ENCODE results near the gene NECTIN2. TPM values are rescaled to one million over a fixed set of nuclear protein-coding genes. Genes with fewer than 3 reads are reported as not detected.

NECTIN2 gene
- total RNA-seq, 1 donor from 2014 or later: 0.35 TPM

GRCh38 chr19:44812142-44812718 lies 33.9 kb upstream of the NECTIN2 start:
- Mint-ChIP-seq H3K27ac (no peak overlapping the region), H3K4me3 (no peak overlapping the region), H3K27me3 (peaks cover 19% of the 10 kb centered on the region), H3K36me3 (ENCODE audit: low read depth) (no peaks in the 10 kb centered on the region), H3K9me3 (no peaks in the 10 kb centered on the region), H3K4me1 (peaks cover 4% of the 10 kb centered on the region)
- ChIA-PET POLR2A (interaction anchor here (0.6 to 1.0 kb wide), 2 partner anchors 8 to 162 kb away, joined by 3 to 4 read pairs; no protein-coding TSS in a partner anchor), CTCF (no interaction called here)
- DNase-seq: no peak
- intact Hi-C loops (cut with micrococcal nuclease): no loop called here
- ATAC-seq (ENCODE audit: low read depth): no peak
- no peak for TF ChIP-seq CTCF (IDR thresholded peaks at IDR 0.05)

GRCh38 chr19:44813070-44813840 lies 32.8 kb upstream of the NECTIN2 start:
- Mint-ChIP-seq H3K27ac (no peak overlapping the region), H3K4me1 (peaks cover 4% of the 10 kb centered on the region), H3K27me3 (peaks cover 19% of the 10 kb centered on the region), H3K9me3 (no peaks in the 10 kb centered on the region), H3K36me3 (ENCODE audit: low read depth) (no peaks in the 10 kb centered on the region), H3K4me3 (no peak overlapping the region)
- ATAC-seq (ENCODE audit: low read depth): no peak
- intact Hi-C loops (cut with micrococcal nuclease): no loop called here
- no peak for DNase-seq
- ChIA-PET POLR2A (interaction anchor here (1.0 kb wide), 1 partner anchor 9 kb away, joined by 4 read pairs; no protein-coding TSS in a partner anchor), CTCF (no interaction called here)
- no peak for TF ChIP-seq CTCF (IDR thresholded peaks at IDR 0.05)

GRCh38 chr19:44813841-44814470 lies 32.1 kb upstream of the NECTIN2 start:
- H3K4me3 Mint-ChIP-seq: no peak overlapping the region
- H3K27ac Mint-ChIP-seq: no peak overlapping the region
- ChIA-PET POLR2A (no interaction called here), CTCF (no interaction called here)
- intact Hi-C loops (cut with micrococcal nuclease): no loop called here
- DNase-seq (no peak), ATAC-seq (ENCODE audit: low read depth) (no peak)
- no peak for TF ChIP-seq CTCF (IDR thresholded peaks at IDR 0.05)
- H3K9me3 Mint-ChIP-seq: no peaks in the 10 kb centered on the region
- H3K4me1 Mint-ChIP-seq: peaks cover 2% of the 10 kb centered on the region
- H3K36me3 Mint-ChIP-seq (ENCODE audit: low read depth): no peaks in the 10 kb centered on the region
- H3K27me3 Mint-ChIP-seq: peaks cover 19% of the 10 kb centered on the region

GRCh38 chr19:44814517-44814916 lies 31.6 kb upstream of the NECTIN2 start:
- Mint-ChIP-seq H3K4me3 (no peak overlapping the region), H3K27ac (no peak overlapping the region), H3K27me3 (peaks cover 18% of the 10 kb centered on the region), H3K36me3 (ENCODE audit: low read depth) (no peaks in the 10 kb centered on the region), H3K4me1 (no peaks in the 10 kb centered on the region), H3K9me3 (no peaks in the 10 kb centered on the region)
- no peak for DNase-seq
- intact Hi-C loops (cut with micrococcal nuclease): no loop called here
- no peak for ATAC-seq (ENCODE audit: low read depth)
- TF ChIP-seq CTCF (IDR thresholded peaks at IDR 0.05): no peak
- POLR2A ChIA-PET: no interaction called here
- CTCF ChIA-PET: no interaction called here

GRCh38 chr19:44816301-44816700 lies 29.8 kb upstream of the NECTIN2 start:
- peaks cover 13% of the 10 kb centered on the region for H3K27me3 Mint-ChIP-seq
- H3K36me3 Mint-ChIP-seq (ENCODE audit: low read depth): no peaks in the 10 kb centered on the region
- CTCF ChIA-PET: no interaction called here
- no peaks in the 10 kb centered on the region for H3K4me1 Mint-ChIP-seq
- no peaks in the 10 kb centered on the region for H3K9me3 Mint-ChIP-seq
- H3K4me3 Mint-ChIP-seq: no peak overlapping the region
- POLR2A ChIA-PET: no interaction called here
- DNase-seq (no peak), ATAC-seq (ENCODE audit: low read depth) (no peak)
- TF ChIP-seq CTCF (IDR thresholded peaks at IDR 0.05): no peak
- intact Hi-C loops (cut with micrococcal nuclease): no loop called here
- H3K27ac Mint-ChIP-seq: no peak overlapping the region

Data from activated B cell treated with CpG ODN at 0.5 μM for 24 hours (primary cell).